ENCODE data around the gene UBE2L5. TPM values are rescaled to one million over a fixed set of nuclear protein-coding genes. Genes with fewer than 3 reads are reported as not detected.

The UBE2L5 gene
- total and polyA plus RNA-seq, 2 experiments from 2014 or later, result not detected

GRCh38 chr13:30429235-30429634 lies 6.9 kb downstream of the UBE2L5 start:
- no peaks in the 10 kb centered on the region for H3F3A ChIP-seq (replicated peaks; ENCODE audit: low read depth)
- Mint-ChIP-seq H3K27ac (no peak overlapping the region), H3K4me3 (no peak overlapping the region), H3K4me1 (peaks cover 11% of the 10 kb centered on the region; the same call in 2 of the 3 replicates), H3K9me3 (no peaks in the 10 kb centered on the region), H3K36me3 (ENCODE audit: low read depth) (no peaks in the 10 kb centered on the region), H3K27me3 (ENCODE audit: insufficient read depth, low read depth, poor library complexity) (no peaks in the 10 kb centered on the region)
- H3K9me2 ChIP-seq (ENCODE audit: insufficient read depth), result no peaks in the 10 kb centered on the region
- no peak overlapping the region for H2AFZ ChIP-seq
- no peaks in the 10 kb centered on the region for H3K27me3 ChIP-seq (ENCODE audit: insufficient read depth)
- H3K79me2 ChIP-seq (replicated peaks; ENCODE audit: insufficient read depth), result no peaks in the 10 kb centered on the region
- H3K4me1 ChIP-seq (ENCODE audit: insufficient read depth), result peaks cover 6% of the 10 kb centered on the region; the same call in 1 of the 2 replicates
- H4K20me1 ChIP-seq (replicated peaks; ENCODE audit: insufficient read depth), result no peaks in the 10 kb centered on the region
- ATAC-seq (no peak), DNase-seq (ENCODE audit: low spot score) (no peak)
- TF ChIP-seq CTCF (conservative IDR thresholded peaks at IDR 0.05; ENCODE audit: low read depth in 2 of 2) (no peak), STAT1 (IDR thresholded peaks at IDR 0.05; ENCODE audit: unreplicated experiment) (no peak), ETS1 (IDR thresholded peaks at IDR 0.05) (no peak), EZH2phosphoT487 (IDR thresholded peaks at IDR 0.05; ENCODE audit: unreplicated experiment) (no peak), NANOG (IDR thresholded peaks at IDR 0.05; ENCODE audit: borderline replicate concordance) (no peak), CREB1 (CRISPR knock-in tag; IDR thresholded peaks at IDR 0.05; ENCODE audit: low read depth) (no peak), EZH2 (IDR thresholded peaks at IDR 0.05; ENCODE audit: low read depth, unreplicated experiment) (no peak), POLR2AphosphoS5 (IDR thresholded peaks at IDR 0.05; ENCODE audit: low read depth) (no peak), REST (IDR thresholded peaks at IDR 0.05; ENCODE audit: unreplicated experiment) (no peak)
- H3K4me2 ChIP-seq, result no peak overlapping the region
- no peak overlapping the region for H3K4me3 ChIP-seq
- H3K36me3 ChIP-seq (ENCODE audit: insufficient read depth), result no peaks in the 10 kb centered on the region
- no peak overlapping the region for H3K27ac ChIP-seq (ENCODE audit: low read depth)
